NB4 (cell line): ENCODE measurements around the gene RO60.

ENCODE experiments used
- MAX ChIP-seq: IDR thresholded peaks from 2 replicates; pipeline ENCODE4 v1.6.1; 2011; ENCODE audit warnings: low read depth, low read length
- POLR2A ChIP-seq: IDR thresholded peaks from 2 replicates; pipeline ENCODE4 v1.6.1; 2011; ENCODE audit warnings: mild to moderate bottlenecking; ENCODE audit not compliant: insufficient read length; ENCODE audit errors: extremely low read depth
- TF ChIP-seq, protein P1 (sequence below): IDR thresholded peaks from one replicate; pipeline ENCODE4 v1.5.1; 2012; ENCODE audit warnings: low read depth, low read length

DNA sequence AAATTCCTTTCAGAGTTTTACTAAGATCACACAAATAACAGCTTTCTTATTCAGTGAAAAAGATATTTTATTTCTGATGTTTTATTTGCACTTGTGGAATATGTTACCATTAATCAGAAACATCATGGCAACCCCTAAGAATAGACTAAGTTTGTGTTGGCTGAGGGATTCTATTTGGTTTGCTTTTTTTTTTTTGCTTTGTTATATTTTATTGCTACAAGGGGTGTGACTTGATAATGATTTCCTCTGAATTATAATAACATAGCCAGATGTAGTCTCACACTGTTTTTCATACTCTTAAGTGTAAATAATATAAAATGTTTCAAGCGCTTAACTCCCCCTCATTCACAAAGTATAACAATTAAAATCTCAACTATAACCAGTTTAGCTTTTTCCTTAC, 25.9 kb downstream of the RO60 start:
- TF ChIP-seq, protein P1, sequence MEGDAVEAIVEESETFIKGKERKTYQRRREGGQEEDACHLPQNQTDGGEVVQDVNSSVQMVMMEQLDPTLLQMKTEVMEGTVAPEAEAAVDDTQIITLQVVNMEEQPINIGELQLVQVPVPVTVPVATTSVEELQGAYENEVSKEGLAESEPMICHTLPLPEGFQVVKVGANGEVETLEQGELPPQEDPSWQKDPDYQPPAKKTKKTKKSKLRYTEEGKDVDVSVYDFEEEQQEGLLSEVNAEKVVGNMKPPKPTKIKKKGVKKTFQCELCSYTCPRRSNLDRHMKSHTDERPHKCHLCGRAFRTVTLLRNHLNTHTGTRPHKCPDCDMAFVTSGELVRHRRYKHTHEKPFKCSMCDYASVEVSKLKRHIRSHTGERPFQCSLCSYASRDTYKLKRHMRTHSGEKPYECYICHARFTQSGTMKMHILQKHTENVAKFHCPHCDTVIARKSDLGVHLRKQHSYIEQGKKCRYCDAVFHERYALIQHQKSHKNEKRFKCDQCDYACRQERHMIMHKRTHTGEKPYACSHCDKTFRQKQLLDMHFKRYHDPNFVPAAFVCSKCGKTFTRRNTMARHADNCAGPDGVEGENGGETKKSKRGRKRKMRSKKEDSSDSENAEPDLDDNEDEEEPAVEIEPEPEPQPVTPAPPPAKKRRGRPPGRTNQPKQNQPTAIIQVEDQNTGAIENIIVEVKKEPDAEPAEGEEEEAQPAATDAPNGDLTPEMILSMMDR, result no peak
- no peak for TF ChIP-seq MAX
- TF ChIP-seq POLR2A, result no peak
